ENCODE results near the gene MTHFR. TPM values are rescaled to one million over a fixed set of nuclear protein-coding genes. Genes with fewer than 3 reads are reported as not detected.

Gene MTHFR
- total RNA-seq, 2 donors from 2014 or later: 38.5 to 53.9 TPM

- Histone ChIP-seq H3K27ac (no peak overlapping the region), H3K9me3 (no peaks in the 10 kb centered on the region), H3K4me1 (peaks cover 0 to 16% of the 10 kb centered on the region in 2 donors), H3K36me3 (peaks cover 90% of the 10 kb centered on the region), H3K4me3 (no peak overlapping the region), H3K27me3 (no peaks in the 10 kb centered on the region)
- DNase-seq (ENCODE audit: low spot score): no peak
- no peak for TF ChIP-seq CTCF (IDR thresholded peaks at IDR 0.05)
These were observed 29.9 kb upstream of the MTHFR start for GRCh38 chr1:11835441-11836225.

GRCh38 chr1:11833900-11834299, 28.1 kb upstream of the MTHFR start:
- no peaks in the 10 kb centered on the region for H3K27me3 ChIP-seq
- H3K9me3 ChIP-seq: no peaks in the 10 kb centered on the region
- H3K36me3 ChIP-seq: peaks cover 89% of the 10 kb centered on the region
- no peak overlapping the region for H3K4me3 ChIP-seq
- no peak for TF ChIP-seq CTCF (IDR thresholded peaks at IDR 0.05)
- no peak overlapping the region for H3K27ac ChIP-seq
- DNase-seq (ENCODE audit: low spot score): no peak
- peaks cover 0 to 1% of the 10 kb centered on the region in 2 donors for H3K4me1 ChIP-seq

GRCh38 chr1:11833497-11833896, 27.7 kb upstream of the MTHFR start:
- Histone ChIP-seq H3K36me3 (peaks cover 89% of the 10 kb centered on the region), H3K27ac (no peak overlapping the region)

GRCh38 chr1:11831945-11832725, 26.4 kb upstream of the MTHFR start:
- Histone ChIP-seq H3K9me3 (no peaks in the 10 kb centered on the region), H3K27me3 (no peaks in the 10 kb centered on the region), H3K36me3 (peaks cover 87% of the 10 kb centered on the region), H3K4me1 (no peaks in the 10 kb centered on the region), H3K27ac (no peak overlapping the region), H3K4me3 (no peak overlapping the region)
- no peak for TF ChIP-seq CTCF (IDR thresholded peaks at IDR 0.05)
- DNase-seq (ENCODE audit: low spot score): no peak

More at GRCh38 chr1:11833497-11833896, 27.7 kb upstream of the MTHFR start:
- H3K9me3 ChIP-seq: no peaks in the 10 kb centered on the region
- no peak overlapping the region for H3K4me3 ChIP-seq
- H3K27me3 ChIP-seq: no peaks in the 10 kb centered on the region
- no peak for DNase-seq (ENCODE audit: low spot score)
- H3K4me1 ChIP-seq: no peaks in the 10 kb centered on the region
- TF ChIP-seq CTCF (IDR thresholded peaks at IDR 0.05): no peak

- H3K27me3 ChIP-seq: no peaks in the 10 kb centered on the region
- TF ChIP-seq CTCF (IDR thresholded peaks at IDR 0.05): no peak
- no peaks in the 10 kb centered on the region for H3K4me1 ChIP-seq
- peaks cover 84% of the 10 kb centered on the region for H3K36me3 ChIP-seq
- H3K4me3 ChIP-seq: no peak overlapping the region
- no peak for DNase-seq (ENCODE audit: low spot score)
- no peaks in the 10 kb centered on the region for H3K9me3 ChIP-seq
- H3K27ac ChIP-seq: no peak overlapping the region
These were observed 22.7 kb upstream of the MTHFR start for GRCh38 chr1:11828511-11828910.
